GM23248 (cell line): Measurements from ENCODE around the gene CACNA2D1.

Experiments used
- EZH2 ChIP-seq: fragments of 200-600 bp; sonication (generic); IDR thresholded peaks from 2 replicates; pipeline ENCODE4 v1.6.1; 2018; ENCODE audit warnings: antibody characterized with exemption, mild to moderate bottlenecking; ENCODE audit not compliant: insufficient read depth, poor library complexity, severe bottlenecking
- EZH2phosphoT487 ChIP-seq: fragments of 200-600 bp; sonication (generic); IDR thresholded peaks from 2 replicates; pipeline ENCODE4 v1.6.1; 2018; ENCODE audit warnings: antibody characterized with exemption, moderate library complexity, mild to moderate bottlenecking, low read depth; ENCODE audit not compliant: insufficient read depth

GRCh38 chr7:82019551-82020475, 423.8 kb downstream of the CACNA2D1 start:
- TF ChIP-seq EZH2phosphoT487 (no peak), EZH2 (no peak)
